Heart left ventricle (tissue), 16 donors: ENCODE data around the gene LCT. TPM values are rescaled to one million over a fixed set of nuclear protein-coding genes. Genes with fewer than 3 reads are reported as not detected.

Source experiments
- ATAC-seq, 4 donors: fragments of 200-7000 bp; cut with Tn5 transposase; one replicate each; pipeline ENCODE4 v1.9.1; 2020 to 2022; ENCODE audit warnings: moderate library complexity in 4 of 4, mild to moderate bottlenecking in 3 of 4, moderate number of reproducible peaks in 1 of 4
- DNase-seq, 5 donors: peaks; one replicate each; pipeline ENCODE4 v3.0.0-alpha.2; 2020
- H3K27ac ChIP-seq, 12 donors: fragments of 200-600 bp; sonication (generic) in 4 of 12; one replicate each; pipeline versions ENCODE4 v1.5.0 to v1.8.0; 2016 to 2022; ENCODE audit warnings: mild to moderate bottlenecking in 2 of 12
- H3K27me3 ChIP-seq, 9 donors: fragments of 200-600 bp; sonication (generic) in 2 of 9; one replicate each; pipeline versions ENCODE4 v1.5.1 to v1.8.0; 2016 to 2022; ENCODE audit warnings: mild to moderate bottlenecking in 3 of 9
- H3K36me3 ChIP-seq, 9 donors: fragments of 200-600 bp; sonication (generic) in 2 of 9; one replicate each; pipeline versions ENCODE4 v1.5.0 to v1.8.0; 2018 to 2022; ENCODE audit warnings: mild to moderate bottlenecking in 2 of 9
- H3K4me1 ChIP-seq, 12 donors: fragments of 200-600 bp; sonication (generic) in 4 of 12; one replicate each; pipeline versions ENCODE4 v1.5.0 to v1.8.0; 2016 to 2022; ENCODE audit warnings: mild to moderate bottlenecking in 3 of 12
- H3K4me3 ChIP-seq, 12 donors: fragments of 200-600 bp; sonication (generic) in 4 of 12; one replicate each; pipeline versions ENCODE4 v1.5.0 to v1.8.0; 2017 to 2022; ENCODE audit warnings: mild to moderate bottlenecking in 9 of 12, moderate library complexity in 4 of 12
- H3K9me3 ChIP-seq, 12 donors: fragments of 200-600 bp; sonication (generic) in 4 of 12; one replicate each; pipeline versions ENCODE4 v1.5.0 to v1.8.0; 2016 to 2022; ENCODE audit warnings: mild to moderate bottlenecking in 1 of 12
- POLR2A ChIP-seq, 2 donors: fragments of 450-650 bp; IDR thresholded peaks; one replicate each; pipeline ENCODE4 v1.6.1; 2017; ENCODE audit warnings: antibody characterized with exemption in 2 of 2, mild to moderate bottlenecking in 2 of 2, moderate library complexity in 2 of 2
- WGBS, 4 donors: extraction: QIAGEN DNeasy Blood & Tissue Kit in 2 of 4; methylation state at CpG; one replicate each; pipeline versions ENCODE4 v1.1.5 to v1.1.7; 2013 to 2018; 5-methylcytosine and 5-hydroxymethylcytosine counted together
- intact Hi-C, 10 donors: fragments of 100-400 bp; cut with DNase I; formaldehyde crosslinking; loops; one replicate each; pipeline versions ENCODE4 v1.11.1 to v1.14.2; 2022
- polyA plus RNA-seq, 2 donors: library from polyadenylated mRNA; stranded (reverse); fragments of 200-250 nt; gene quantifications; one replicate each; pipeline ENCODE4 v1.2.3, GENCODE V29; 2013
- total RNA-seq, 9 donors: library from RNA; depleted of rRNA in 2 of 9; stranded (reverse); fragments of >200 nt in 2 of 9; fragmentation: NEBNext Ultra II Directional in 3 of 9; extraction: Animal tissue kit (Norgen Biotek cat#: 25700) in 3 of 9; gene quantifications; one replicate each; pipeline versions ENCODE4 v1.1.0 to v1.2.4, GENCODE V29; 2016 to 2023
- TF ChIP-seq, protein P1 (sequence below), 12 donors: fragments of 200-600 bp; sonication (generic) in 4 of 12; IDR thresholded peaks; one replicate each; pipeline versions ENCODE4 v1.5.0 to v1.8.0; 2018 to 2022; ENCODE audit warnings: antibody characterized with exemption in 12 of 12, mild to moderate bottlenecking in 5 of 12
- donor health status: ischemic (EF 13 %, LVEDD 7.1; RV severe dilation, severe dysfunction).
- donor health status: healthy with polysubstance abuse.
- donor health status: DM: no; HTN: yes; CAD: no.
- donor health status: DM: no; HTN: no; CAD: no.
- donor health status: ischemic (EF 25% LVEDD 6.9; RV normal size, moderate dysfunction).
- donor health status: ischemic (EF 25% LVEDD 5.7; RV mildly dilated, moderate dysfunction).
- donor health status: healthy.
- donor health status: DM: yes; HTN: yes; CAD: no.
- donor health status: ischemic (EF 35%, LVEDD 5.7; RV mildly dilated, moderate dysfunction).
- donor health status: nonischemic (EF 11% LVEDD 7.7; RV severe dilation, severe dysfunction).
- donor health status: DM: yes; HTN: yes; CAD: no.
- donor health status: PGD.
- donor health status: ischemic (EF 29% LVEDD 5.4; RV normal size, mild dysfunction).
- donor health status: nonischemic (EF 23%, LVEDD 6.1; RV moderate dilation, normal function).

LCT gene
- total and polyA plus RNA-seq, 11 donors: 0.06 TPM; not detected in 10

DNA sequence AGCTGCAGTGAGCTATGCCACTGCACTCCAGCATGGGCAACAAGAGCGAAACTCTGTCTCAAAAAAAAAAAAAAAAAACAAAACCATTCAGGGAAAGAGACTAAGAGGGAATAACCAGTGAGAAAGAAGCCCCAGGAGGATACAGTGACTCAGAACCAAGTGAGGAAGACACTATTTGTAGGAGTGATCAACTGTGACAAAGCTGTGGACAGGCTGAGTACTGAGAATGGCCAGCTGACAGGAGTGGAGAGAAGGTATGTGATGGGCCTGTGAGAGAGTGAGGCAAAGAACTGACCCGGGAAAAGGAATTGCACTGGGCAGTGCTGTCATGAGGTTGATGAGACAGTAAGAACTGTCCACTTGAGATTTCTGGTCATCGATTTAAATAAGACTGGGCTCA, 6.7 kb upstream of the LCT start:
- no peak for DNase-seq
- Histone ChIP-seq H3K27ac (no peak overlapping the region), H3K27me3 (no peaks in the 10 kb centered on the region), H3K36me3 (peaks cover 0 to 63% (median 39%) of the 10 kb centered on the region in 9 donors), H3K9me3 (no peaks in the 10 kb centered on the region), H3K4me3 (no peak overlapping the region), H3K4me1 (peaks cover 0 to 26% (median 15%) of the 10 kb centered on the region in 12 donors)
- intact Hi-C loops: no loop called here
- ATAC-seq: no peak
- no peak for TF ChIP-seq POLR2A (IDR thresholded peaks at IDR 0.05)
- TF ChIP-seq, protein P1, sequence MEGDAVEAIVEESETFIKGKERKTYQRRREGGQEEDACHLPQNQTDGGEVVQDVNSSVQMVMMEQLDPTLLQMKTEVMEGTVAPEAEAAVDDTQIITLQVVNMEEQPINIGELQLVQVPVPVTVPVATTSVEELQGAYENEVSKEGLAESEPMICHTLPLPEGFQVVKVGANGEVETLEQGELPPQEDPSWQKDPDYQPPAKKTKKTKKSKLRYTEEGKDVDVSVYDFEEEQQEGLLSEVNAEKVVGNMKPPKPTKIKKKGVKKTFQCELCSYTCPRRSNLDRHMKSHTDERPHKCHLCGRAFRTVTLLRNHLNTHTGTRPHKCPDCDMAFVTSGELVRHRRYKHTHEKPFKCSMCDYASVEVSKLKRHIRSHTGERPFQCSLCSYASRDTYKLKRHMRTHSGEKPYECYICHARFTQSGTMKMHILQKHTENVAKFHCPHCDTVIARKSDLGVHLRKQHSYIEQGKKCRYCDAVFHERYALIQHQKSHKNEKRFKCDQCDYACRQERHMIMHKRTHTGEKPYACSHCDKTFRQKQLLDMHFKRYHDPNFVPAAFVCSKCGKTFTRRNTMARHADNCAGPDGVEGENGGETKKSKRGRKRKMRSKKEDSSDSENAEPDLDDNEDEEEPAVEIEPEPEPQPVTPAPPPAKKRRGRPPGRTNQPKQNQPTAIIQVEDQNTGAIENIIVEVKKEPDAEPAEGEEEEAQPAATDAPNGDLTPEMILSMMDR (IDR thresholded peaks at IDR 0.05): no peak
- WGBS, 4 donors: 80 to 84% (median 81%) methylated on average over 3 of the region's 3 CpGs

DNA sequence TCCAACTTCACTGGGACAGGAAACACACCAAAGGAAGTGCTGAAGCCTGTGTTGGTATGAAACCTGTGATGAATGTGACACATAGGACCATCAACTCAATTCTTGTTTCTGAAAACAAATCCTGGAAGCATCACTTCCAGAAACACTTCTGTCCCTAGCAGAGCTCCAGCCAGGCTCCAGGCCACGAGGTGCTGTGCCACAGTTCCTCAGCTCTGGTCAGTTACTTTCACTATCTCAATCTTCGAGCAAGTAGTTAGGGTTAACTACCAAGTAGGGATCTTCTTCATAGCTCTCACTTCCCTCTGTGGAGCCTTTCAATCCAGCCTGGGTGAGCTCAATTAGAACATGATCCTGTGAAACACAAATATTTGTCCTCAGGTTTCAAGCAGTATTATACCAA, 3.6 kb upstream of the LCT start:
- DNase-seq: no peak
- WGBS, 4 donors: 37 to 62% (median 49%) methylated on average over 2 of the region's 2 CpGs
- Histone ChIP-seq H3K36me3 (peaks cover 0 to 35% (median 12%) of the 10 kb centered on the region in 9 donors), H3K27ac (peak overlapping the region in 5 of 12 donors; percentile 1 to 59 (median 34)), H3K4me1 (peaks cover 0 to 26% (median 15%) of the 10 kb centered on the region in 12 donors), H3K27me3 (no peaks in the 10 kb centered on the region), H3K9me3 (no peaks in the 10 kb centered on the region), H3K4me3 (peak overlapping the region in 1 of 12 donors; percentile 1)
- intact Hi-C loops: no loop called here
- TF ChIP-seq, protein P1 (IDR thresholded peaks at IDR 0.05): no peak
- TF ChIP-seq POLR2A (IDR thresholded peaks at IDR 0.05): no peak
- peak in 2 of 4 donors; percentile 47 to 50 for ATAC-seq

DNA sequence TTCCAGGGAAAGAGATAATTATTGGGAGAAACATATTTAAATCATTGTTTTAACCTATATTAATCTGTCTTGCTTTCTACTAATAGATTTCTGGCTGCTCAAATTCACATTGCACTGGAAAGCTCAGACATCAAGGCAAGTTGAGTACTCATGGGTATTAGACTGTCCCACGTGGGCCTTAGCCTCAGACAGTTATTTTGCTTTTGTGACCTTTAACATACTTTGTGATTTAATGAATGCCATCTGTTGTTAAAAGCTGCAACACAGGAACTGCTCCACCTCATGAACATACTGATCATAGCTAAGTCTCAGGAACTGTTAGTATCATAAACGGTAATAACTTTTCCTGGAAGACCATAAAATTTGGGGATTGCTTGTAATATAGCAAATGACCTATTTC, 2.7 kb upstream of the LCT start:
- TF ChIP-seq POLR2A (IDR thresholded peaks at IDR 0.05): no peak
- peak overlapping the region in 2 of 12 donors; percentile 34 to 45 for H3K27ac ChIP-seq
- no peak overlapping the region for H3K4me3 ChIP-seq
- DNase-seq: no peak
- ATAC-seq: peak in 3 of 4 donors; percentile 49 to 95 (median 69)
- intact Hi-C loops: no loop called here
- 20 to 35% (median 20%) methylated on average over 2 of the region's 2 CpGs for WGBS, 4 donors
- H3K9me3 ChIP-seq: no peaks in the 10 kb centered on the region
- H3K4me1 ChIP-seq: peaks cover 0 to 26% (median 15%) of the 10 kb centered on the region in 12 donors
- no peaks in the 10 kb centered on the region for H3K27me3 ChIP-seq
- H3K36me3 ChIP-seq: peaks cover 0 to 26% (median 4%) of the 10 kb centered on the region in 9 donors

DNA sequence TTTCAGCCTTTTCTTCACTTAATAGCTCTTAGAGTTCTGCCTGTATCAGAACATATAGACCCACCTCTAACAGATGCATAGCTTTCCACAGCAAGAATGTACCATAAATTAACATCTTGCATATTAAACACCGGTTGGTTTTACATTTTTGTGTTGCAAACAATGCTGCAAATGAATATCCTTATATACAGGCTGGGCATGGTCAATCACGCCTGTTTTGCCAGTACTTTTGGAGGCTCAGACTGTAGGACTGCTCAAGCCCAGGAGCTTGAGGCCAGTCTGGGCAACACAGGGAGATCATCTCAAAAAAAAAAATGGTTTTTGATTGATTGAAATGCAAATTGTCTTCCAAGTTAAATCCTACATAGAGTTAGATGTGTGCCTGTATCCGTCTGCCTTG, 1.5 kb upstream of the LCT start:
- no peaks in the 10 kb centered on the region for H3K27me3 ChIP-seq
- H3K36me3 ChIP-seq: peaks cover 0 to 14% (median 4%) of the 10 kb centered on the region in 9 donors
- H3K4me1 ChIP-seq: peaks cover 0 to 26% (median 15%) of the 10 kb centered on the region in 12 donors
- ATAC-seq: no peak
- no peak for DNase-seq
- WGBS, 4 donors: 94 to 96% (median 95%) methylated on average over 3 of the region's 3 CpGs
- TF ChIP-seq, protein P1 (IDR thresholded peaks at IDR 0.05): no peak
- TF ChIP-seq POLR2A (IDR thresholded peaks at IDR 0.05): no peak
- H3K27ac ChIP-seq: no peak overlapping the region
- H3K4me3 ChIP-seq: no peak overlapping the region
- intact Hi-C loops: no loop called here
- no peaks in the 10 kb centered on the region for H3K9me3 ChIP-seq

DNA sequence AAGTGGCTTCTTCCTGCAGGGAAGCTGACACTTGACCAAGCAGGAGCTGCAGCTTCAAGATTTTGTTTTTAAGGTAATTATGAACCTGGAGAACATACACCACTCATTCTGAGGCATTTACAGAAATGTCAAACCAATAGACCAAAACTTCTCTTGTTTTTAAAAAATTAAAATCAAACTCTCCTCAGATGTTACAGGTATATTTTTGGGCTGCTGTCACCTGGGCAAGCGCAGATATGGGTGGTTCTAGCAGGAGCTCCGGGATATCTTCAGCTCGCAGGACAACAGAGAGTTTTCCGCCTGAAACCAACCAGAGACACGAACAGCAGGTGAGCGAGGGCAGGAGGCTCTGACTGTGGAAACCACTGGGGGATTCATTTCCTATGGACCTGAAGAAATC, 4.1 kb downstream of the LCT start:
- no peaks in the 10 kb centered on the region for H3K9me3 ChIP-seq
- no peak for ATAC-seq
- H3K27me3 ChIP-seq: peaks cover 0 to 4% (median 0%) of the 10 kb centered on the region in 9 donors
- H3K4me3 ChIP-seq: no peak overlapping the region
- no peak for DNase-seq
- H3K36me3 ChIP-seq: no peaks in the 10 kb centered on the region
- H3K4me1 ChIP-seq: no peaks in the 10 kb centered on the region
- TF ChIP-seq, protein P1 (IDR thresholded peaks at IDR 0.05): no peak
- no peak for TF ChIP-seq POLR2A (IDR thresholded peaks at IDR 0.05)
- intact Hi-C loops: no loop called here
- H3K27ac ChIP-seq: no peak overlapping the region
- 88 to 93% (median 91%) methylated on average over 6 of the region's 6 CpGs for WGBS, 4 donors
